Bronchial epithelial cell (primary cell): ENCODE data around the gene ACAD9. TPM values are rescaled to one million over a fixed set of nuclear protein-coding genes. Genes with fewer than 3 reads are reported as not detected.
"Not testable (repeated sequence)": the region's sequence is repeated elsewhere in the genome, so short reads cannot be mapped to it uniquely, and the experiment has no call there.

ENCODE experiments used
- DNase-seq: peaks from one replicate; pipeline ENCODE4 v3.0.0-alpha.2; 2010; ENCODE audit warnings: low read depth
- FAIRE-seq: peaks from 2 replicates; lab custom pipeline; 2011; peaks lifted over from hg19 to GRCh38; lab: Jason Lieb, UNC
- H3K27me3 ChIP-seq: 2 replicates; pipeline ENCODE4 v1.5.1; 2011; ENCODE audit warnings: low read length; ENCODE audit not compliant: control insufficient read depth, insufficient read depth
- H3K36me3 ChIP-seq: 2 replicates; pipeline ENCODE4 v1.5.1; 2011; ENCODE audit warnings: low read length; ENCODE audit not compliant: control insufficient read depth, insufficient read depth
- H3K4me3 ChIP-seq: 2 replicates; pipeline ENCODE4 v1.5.1; 2011; ENCODE audit warnings: mild to moderate bottlenecking, low read depth, low read length, control low read depth
- CTCF ChIP-seq: IDR thresholded peaks from 2 replicates; pipeline ENCODE4 v1.5.1; 2011; ENCODE audit warnings: mild to moderate bottlenecking, moderate library complexity, low read length, control low read depth, inconsistent platforms; ENCODE audit not compliant: insufficient read depth, severe bottlenecking
- total RNA-seq: library from RNA; depleted of rRNA; stranded (reverse); fragments of >200 nt; gene quantifications from 2 replicates; pipeline ENCODE4 v1.2.1, GENCODE V29; 2014

ACAD9 gene
- total RNA-seq, 1 donor from 2014 or later = 24.7 TPM

- H3K27me3 ChIP-seq = no peaks in the 10 kb centered on the region
- TF ChIP-seq CTCF = no peak
- DNase-seq = no peak
- no peak overlapping the region for H3K4me3 ChIP-seq
- no peak for FAIRE-seq
- H3K36me3 ChIP-seq = no peaks in the 10 kb centered on the region
Measured at GRCh38 chr3:128858167-128858566, 21.3 kb upstream of the ACAD9 start.

GRCh38 chr3:128859630-128860029, 19.8 kb upstream of the ACAD9 start:
- H3K36me3 ChIP-seq = no peaks in the 10 kb centered on the region
- FAIRE-seq = no peak
- no peaks in the 10 kb centered on the region for H3K27me3 ChIP-seq
- no peak for TF ChIP-seq CTCF
- H3K4me3 ChIP-seq = no peak overlapping the region
- no peak for DNase-seq

GRCh38 chr3:128861491-128861890, 17.9 kb upstream of the ACAD9 start:
- Histone ChIP-seq H3K36me3 (no peaks in the 10 kb centered on the region), H3K27me3 (no peaks in the 10 kb centered on the region), H3K4me3 (no peak overlapping the region)
- TF ChIP-seq CTCF = no peak
- DNase-seq (no peak), FAIRE-seq (no peak)

- TF ChIP-seq CTCF = peak; percentile 5
- FAIRE-seq (no peak), DNase-seq (no peak)
- no peaks in the 10 kb centered on the region for H3K36me3 ChIP-seq
- H3K27me3 ChIP-seq = no peaks in the 10 kb centered on the region
- no peak overlapping the region for H3K4me3 ChIP-seq
Measured at GRCh38 chr3:128863560-128863959, 15.9 kb upstream of the ACAD9 start.

- peak; percentile 7 for FAIRE-seq
- no peaks in the 10 kb centered on the region for H3K27me3 ChIP-seq
- no peak for DNase-seq
- H3K4me3 ChIP-seq = no peak overlapping the region
- no peaks in the 10 kb centered on the region for H3K36me3 ChIP-seq
- TF ChIP-seq CTCF = no peak
Measured at GRCh38 chr3:128864351-128864811, 15.0 kb upstream of the ACAD9 start.

- FAIRE-seq = peak; percentile 23
- not testable (repeated sequence) for H3K36me3 ChIP-seq, DNase-seq, H3K27me3 ChIP-seq, H3K4me3 ChIP-seq
Measured at GRCh38 chr3:128864849-128865804, 14.3 kb upstream of the ACAD9 start.
